ENCODE measurements around the gene ISM1.

DNA sequence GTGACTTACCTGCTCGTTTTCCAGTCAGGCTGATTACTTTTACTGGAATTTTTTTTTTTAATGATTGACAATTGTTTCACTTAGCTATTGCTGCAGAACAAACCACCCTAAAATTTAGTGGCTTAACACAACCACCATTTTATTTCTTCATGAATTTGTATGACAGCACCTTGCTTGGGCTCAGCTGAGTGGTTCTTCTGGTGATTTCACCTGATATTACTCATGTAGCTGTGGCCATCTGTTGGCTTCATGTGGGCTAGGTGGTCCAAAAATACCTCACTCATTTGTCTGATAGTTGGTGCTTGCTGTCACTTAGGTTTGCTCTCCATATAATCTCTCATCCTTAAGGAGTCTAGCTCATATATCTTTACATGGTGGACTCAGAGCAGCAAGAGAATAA, 5.3 kb downstream of the ISM1 start:
- TF ChIP-seq CTCF (IDR thresholded peaks at IDR 0.05; ENCODE audit: low read depth, low read length, poor library complexity, severe bottlenecking) (no peak), EZH2phosphoT487 (IDR thresholded peaks at IDR 0.05; ENCODE audit: borderline replicate concordance, low read length) (no peak)

Data from DOHH2 (cell line).